Measurements from ENCODE around the gene ALPI.

- TF ChIP-seq CTCF (IDR thresholded peaks at IDR 0.05) = no peak
- no peak for TF ChIP-seq POLR2AphosphoS5 (IDR thresholded peaks at IDR 0.05; ENCODE audit: low read depth, low read length)
- TF ChIP-seq TCF7L2 (IDR thresholded peaks at IDR 0.05; ENCODE audit: low read depth, low read length) = no peak
- no peak for TF ChIP-seq SIN3A (IDR thresholded peaks at IDR 0.05; ENCODE audit: borderline replicate concordance, insufficient read depth, low read depth, low read length)
These were observed 33.7 kb downstream of the ALPI start for GRCh38 chr2:232489516-232490220.
